NCI-H2171 (cell line): ENCODE data around the gene KLF13.
"Not testable (repeated sequence)": the region's sequence is repeated elsewhere in the genome, so short reads cannot be mapped to it uniquely, and the experiment has no call there.

ENCODE experiments used
- DNase-seq: peaks from one replicate; lab custom pipeline; 2025; lab: John Stamatoyannopoulos, UW

KLF13 gene

DNA sequence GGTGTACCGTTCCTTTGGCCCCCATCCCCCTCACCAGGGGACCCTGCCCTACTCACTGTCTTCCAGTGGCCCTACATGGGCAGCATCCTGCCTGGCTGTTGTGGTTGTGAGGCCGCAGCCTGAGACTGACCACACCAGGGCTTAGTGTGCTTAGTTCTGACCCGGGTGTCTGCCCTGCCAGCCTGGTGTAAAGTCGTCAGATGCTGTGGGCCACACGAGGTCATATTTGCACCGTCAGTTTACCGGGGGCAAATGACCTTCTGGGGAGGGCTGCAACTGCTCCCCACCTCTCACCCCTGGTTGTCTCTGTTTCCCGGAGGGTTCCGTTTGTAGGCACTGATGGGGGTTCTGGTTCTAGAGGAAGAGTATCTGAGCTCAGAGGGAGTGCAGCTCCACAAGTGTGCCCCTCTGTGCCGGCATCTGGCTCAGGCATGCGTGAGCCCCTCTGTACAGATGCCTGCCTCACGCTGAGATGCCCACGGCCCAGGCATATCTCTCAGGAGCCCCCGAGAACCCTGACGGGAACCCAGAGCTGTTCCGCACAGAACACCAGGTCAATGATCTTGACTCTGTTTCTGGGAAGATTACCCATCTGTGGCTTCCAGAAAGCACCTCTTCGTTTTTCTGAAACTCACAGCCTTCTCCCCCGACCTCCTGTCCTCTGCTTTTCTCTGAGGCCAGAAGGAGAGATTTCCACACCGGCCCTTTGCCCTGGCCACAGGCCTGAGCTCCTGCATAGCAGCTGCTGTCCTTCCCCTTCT, 19.2 kb downstream of the KLF13 start:
- no peak for DNase-seq

DNA sequence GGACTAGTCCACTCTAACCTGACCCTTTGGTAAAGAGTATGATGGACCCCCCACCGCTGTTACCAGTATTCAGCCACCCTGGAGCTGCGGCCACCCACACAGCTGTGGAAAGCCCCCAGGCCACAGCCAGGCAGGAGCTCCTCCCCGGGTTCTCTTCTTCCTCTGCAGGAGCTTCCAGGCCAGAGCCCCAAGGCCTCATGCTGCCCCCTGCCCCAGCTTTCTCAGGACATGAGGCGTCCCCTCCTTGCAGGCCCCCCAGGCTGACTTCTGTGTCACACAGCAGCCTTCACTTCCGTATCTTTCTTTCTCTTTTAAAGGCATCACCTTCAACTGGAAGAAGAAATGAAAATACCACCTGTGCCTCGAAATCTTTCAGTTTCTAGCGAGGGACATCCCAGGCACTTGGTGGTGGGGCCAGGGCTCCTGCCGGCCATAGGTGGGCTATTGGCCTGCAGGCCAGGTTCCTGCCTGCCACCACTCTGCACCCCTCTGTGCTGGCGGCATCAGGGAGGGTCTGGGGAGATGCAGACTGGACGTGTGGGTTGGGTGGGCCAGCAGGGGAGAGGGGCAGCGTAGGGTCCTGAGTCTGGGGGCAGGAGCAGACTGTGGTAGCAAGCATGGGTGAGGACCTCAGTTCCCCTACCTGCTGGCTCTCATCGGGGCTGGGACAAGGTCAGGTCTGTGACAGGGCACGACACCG, 19.9 kb downstream of the KLF13 start:
- no peak for DNase-seq

DNA sequence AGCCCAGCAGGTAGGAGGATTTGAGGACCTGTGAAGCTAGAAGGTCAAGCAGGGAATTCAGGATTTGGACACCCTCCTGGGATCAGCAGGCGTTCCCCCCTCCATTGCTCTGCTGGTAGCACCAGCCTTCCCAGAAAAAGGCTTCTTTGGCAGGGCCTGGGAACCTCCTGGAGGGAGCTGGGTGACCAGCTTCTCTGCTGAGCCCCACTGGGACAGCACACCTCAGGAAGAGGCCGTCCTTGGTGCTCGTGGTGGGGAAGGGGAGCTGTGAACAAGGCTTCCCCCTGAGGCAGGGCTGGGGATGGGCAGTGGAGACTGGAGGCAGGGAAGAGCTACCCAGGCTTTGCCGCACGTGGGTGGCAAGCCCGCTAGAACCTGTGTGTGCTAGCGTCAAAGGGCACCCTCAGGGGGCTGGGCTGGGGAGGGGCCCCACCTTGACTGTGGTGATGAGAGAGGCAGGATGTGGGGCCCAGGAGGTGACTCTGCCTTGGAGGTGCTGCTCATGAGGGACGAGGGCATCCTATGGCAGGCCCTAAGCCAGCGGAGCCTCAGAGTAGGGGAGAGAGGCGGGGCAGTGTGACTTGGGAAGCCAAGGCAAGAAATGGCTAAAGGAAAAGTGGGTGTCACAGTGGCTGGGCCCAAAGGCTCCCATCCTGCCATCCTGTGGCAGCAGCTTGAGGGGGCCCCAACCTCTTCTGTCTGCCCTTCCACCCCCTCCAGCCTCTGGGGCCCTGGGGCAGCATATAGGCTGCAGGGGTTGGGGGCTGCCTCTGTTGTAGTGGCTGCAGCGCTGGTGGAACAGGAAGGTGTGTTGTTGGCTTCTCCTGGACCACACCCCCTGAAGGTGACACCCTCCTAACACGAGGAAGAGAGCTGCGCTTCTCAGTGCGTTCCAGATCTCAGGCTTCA, 20.7 kb downstream of the KLF13 start:
- no peak for DNase-seq

DNA sequence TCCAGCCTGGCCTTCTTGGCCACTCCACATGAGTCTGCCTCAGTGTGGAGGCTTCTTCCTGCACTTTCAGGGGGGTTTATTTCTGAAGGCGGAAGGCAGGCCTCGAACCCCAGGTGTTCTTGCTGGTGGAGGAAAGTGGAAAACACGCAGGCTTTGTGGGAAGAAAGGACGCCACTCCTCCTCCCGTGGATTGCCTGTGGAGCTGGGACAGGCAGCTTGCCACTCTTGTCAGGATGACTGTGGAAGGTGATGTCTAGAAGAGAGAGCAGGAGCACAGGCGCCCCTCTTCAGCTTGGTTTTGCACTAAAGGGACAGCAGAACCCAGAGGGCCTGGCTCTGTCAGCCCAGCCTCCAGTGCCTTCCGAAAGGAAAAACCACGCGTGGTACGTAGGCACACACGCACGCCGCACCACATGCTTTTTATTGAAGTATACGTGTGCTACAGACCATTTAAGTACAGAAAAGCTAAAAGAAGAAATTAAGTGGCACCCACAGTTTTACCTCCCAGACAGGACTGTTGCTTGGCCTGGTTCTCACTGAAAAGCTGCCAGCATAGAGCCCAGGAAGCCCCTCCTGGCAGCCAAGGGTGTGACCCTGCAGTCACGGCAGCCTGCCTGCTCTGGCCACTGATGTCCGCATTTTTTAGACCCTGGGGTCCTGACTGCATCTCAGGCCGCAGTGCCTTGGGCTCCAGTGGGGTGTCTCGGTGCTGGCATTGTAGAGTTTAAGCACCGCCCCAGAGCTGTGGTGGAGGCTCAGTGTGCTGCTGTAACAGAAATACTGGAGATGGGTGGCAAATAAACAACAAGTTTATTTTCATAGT, 21.6 kb downstream of the KLF13 start:
- DNase-seq = no peak

DNA sequence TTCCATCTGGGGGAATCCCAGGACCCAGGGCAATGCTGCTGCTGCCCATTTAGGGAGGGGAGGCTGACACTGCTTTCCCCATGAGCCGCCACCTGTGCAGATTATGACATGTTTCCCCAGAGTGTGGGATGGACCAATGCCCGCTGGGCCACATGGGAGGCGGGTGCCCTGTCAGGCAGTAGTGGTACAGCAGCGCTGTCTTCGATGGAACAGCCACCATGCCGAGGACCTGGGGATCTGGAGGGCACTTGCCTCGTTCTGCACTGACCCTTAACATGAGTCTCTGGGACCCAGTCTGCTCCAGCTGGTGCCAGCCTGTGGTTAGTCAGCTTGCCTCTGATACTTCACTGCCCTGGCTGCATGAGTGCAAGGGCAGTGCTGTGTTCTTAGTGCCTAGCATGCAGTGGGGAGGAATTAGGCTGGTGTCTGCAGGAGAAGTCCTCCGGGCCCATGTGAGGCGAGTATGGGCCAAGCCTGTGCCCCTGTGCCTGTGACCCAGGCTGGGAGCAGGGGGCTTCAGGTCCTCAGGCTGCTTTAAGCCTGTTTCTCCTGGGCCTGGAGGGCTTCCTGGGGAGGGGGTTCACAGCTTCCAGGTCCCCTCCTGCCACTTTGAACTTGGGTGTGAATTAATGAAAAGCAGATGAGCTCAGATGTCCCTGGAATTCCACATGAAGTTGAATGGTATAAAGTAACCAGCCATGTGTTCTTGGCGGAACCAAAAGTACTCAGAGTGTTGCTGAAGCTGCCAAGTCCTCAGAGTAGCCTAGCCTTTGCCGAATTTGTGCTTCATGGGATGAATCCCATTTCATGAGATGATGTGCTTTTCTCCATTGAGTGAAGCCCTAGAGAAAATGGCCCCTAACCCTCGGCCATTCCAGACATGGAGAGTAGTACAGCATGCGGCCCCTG, 22.9 kb downstream of the KLF13 start:
- DNase-seq = no peak

DNA sequence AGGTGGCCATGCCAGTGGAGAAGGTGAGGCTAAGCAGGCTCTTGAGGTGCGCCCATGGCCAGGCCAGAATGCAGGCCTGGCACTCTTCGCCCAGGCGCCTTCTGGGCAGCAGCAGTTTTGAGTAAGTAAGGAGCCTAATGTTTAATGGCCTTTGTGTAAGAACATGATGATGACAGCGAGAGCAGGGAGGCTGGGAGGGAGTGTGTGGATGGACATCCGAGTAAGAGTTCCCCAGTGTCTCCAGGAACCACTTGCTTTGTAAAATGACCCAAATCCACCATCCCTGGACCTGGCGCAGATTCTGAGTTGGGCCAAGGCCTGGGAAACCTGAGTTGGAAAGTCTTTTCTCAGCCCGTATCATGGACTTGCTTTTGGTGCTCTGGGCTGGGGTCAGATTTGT, 24.1 kb downstream of the KLF13 start:
- no peak for DNase-seq

DNA sequence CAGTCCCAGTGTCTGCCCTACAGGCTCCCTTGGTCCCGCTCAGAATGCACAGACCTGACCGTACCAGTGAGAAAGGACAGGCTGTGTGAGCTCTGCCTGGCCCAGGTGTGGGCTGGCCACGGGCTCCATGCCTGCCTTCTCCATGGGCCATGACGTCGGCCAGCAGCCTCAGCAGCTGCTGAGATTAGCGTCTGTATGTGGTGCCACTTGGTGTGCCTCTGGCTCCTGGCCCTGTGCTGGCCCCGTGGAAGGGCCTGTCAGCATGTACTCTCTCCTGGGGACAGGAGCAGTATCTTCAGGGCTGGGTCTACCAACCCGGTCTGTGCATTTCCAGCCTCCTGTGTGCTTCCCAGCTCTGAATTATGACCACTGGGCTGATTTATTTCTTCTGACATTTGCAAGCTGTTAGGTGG, 25.7 kb downstream of the KLF13 start:
- no peak for DNase-seq

DNA sequence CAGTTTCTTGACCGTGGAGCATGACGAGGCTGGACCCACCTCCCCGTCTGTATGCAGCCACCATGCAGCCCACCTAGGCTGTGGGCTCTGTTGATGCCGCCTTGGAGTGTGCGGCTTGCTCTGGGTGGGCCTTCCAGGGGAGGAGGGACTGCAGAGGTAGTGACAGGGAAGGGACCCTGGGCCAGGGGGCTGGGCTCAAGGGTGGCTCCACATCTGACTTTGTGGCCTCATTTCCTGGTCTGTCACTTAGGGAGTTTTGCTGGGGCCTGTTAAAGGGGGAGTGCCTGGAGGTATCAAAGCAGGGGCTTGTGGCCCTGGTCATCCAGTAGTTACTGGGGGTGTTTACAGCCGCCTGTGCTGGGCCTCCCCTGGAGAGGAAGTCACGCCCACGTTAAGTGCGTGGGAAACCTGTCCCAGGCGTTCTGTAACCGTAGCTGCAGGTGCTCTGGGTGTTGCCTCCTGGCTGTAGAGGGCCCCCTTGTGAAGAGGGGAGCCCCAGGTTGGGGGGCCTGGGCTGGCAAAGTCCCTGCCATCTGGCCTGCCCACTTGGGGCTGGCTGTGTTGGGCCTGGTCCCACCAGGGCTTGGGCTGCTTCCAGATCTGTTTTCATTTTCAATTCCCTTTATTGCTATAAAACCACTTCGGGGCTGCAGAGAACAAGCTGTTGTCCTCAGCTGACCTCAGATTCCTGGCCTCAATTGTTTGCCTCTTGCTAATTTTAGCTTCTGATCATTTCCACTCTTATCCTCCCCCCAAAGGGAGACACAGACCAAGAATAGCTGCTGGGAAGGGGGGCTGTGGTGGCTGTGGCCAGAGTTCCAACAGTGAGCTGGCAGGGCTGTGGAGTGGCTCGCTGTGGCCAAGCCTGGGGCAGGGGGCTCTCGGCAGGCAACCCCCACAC, 26.5 kb downstream of the KLF13 start:
- peak; percentile 34 for DNase-seq

DNA sequence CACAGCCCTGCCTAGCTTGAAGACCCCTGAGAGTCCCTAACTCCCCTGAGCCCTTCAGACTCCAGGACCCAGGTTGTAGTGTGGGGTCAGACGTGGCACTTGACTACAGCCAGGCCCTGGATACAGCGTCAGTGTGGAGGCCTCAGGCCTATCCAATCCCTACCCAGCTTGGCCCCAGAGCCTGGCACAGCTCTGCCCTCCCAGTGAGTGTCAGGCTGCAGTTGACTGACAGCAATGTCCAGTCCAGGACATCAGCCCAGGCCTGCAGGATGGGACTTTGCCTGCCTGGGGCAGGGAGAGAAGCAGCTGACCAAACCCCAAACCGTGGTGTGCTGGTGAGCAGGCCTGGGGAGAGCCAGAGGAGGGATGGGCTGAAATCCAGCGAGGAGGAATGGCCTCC, 27.3 kb downstream of the KLF13 start:
- no peak for DNase-seq

DNA sequence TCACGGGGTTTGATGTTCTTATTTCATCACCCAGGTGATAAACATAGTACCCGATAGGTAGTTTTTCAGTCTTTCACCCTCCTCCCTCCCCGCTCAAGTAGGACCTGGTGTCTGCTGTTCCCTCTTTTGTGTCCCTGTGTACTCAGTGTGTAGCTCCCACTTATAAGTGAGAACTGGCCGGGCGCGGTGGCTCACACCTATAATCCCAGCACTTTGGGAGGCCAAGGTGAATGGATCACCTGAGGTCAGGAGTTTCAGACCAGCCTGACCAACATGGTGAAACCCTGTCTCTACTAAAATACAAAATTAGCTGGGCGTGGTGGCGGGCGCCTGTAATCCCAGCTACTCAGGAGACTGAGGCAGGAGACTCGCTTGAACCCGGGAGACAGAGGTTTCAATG, 29.5 kb downstream of the KLF13 start:
- DNase-seq = not testable (repeated sequence)

DNA sequence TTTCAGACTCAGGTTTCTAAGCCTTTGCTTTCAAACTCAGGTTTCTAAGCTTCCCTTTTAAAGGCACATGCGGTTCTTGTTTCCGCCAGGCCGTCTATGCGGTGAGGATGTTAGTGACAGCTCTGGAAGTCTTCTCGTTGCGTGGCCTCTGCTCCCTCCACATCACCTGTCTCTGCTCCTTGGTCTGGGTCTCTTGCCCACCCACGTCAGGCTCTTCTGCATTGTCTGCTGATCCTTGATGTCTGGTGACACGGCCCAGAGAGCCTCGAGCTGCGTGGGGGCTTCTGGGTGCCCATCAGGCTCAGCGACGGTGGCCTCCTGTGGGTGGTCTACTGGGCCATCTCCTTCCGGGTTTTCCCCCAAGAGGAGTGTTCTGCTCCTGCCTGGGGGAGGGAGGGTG, 30.5 kb downstream of the KLF13 start:
- DNase-seq = no peak

DNA sequence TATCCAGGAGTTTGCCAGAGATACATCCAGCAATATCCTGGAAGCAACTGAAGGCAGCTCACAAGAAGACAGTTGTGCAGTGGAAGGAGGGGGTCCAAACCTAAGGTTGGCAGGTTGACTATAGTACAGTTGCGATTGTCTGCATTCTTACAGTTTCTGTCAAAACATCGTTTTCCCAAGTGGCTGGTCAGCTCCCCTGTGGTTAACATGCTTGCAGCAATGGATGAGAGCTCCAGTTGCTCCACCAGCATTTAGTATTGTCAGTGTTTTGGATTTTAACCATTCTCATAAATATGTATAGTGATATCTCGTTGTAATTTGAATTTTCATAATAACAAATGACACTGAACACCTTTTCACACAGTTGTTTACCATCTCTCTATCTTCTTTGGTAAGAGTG, 31.5 kb downstream of the KLF13 start:
- DNase-seq = no peak

DNA sequence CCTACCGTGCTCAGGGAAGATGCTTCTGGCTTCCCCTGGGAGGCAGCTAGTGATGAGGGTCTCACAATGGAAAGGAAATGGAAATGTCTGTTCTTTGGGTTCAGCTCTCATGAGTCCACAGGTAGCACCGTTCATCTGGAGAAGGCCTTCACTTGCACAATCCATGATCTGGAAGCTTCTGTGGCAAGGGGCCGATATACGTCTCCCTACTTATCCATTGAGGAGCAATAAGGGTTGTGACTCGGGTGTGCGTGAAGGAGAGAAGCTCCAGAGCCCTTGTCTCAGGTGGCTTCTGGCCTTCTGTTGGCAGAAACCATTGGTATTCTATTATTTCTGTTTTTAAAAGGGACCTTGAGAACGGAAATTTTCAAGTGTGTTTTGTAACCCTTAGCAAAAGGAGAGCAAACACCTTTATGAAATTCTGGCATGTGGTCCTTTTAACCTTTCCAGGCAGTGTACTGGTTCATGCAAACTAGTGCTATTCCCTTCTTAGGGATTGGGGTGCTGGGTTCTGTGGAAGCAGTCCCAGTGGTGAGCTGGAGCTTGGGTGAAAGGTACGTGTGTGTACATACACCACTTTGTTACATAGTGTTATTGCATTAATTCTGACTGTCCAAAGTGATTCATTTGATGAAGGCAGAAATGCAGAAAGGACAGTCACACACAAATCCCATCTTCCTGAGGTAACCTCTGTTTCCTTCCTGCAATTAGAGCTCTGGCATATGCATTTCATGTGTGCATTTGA, 32.5 kb downstream of the KLF13 start:
- no peak for DNase-seq

DNA sequence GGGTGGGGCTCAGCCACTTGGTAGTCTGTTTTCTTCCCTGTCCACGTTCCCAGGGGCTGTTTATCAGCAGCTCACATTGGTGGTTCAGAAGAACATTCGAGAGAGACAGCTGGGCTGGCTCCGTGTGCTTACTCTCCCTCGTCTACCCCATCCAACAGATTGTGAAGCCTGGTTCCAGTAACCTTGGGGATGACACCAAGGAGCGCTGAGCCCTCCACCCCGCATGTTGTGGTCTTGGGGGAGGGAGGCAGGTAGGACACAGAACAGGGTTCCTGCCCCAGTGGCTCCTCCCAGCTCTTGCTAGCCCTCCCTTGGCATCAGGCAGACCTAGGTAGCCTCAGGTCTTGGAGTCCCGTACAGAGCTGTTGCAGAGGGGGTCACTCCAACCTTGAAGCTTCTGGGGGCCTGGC, 33.1 kb downstream of the KLF13 start:
- DNase-seq = no peak

DNA sequence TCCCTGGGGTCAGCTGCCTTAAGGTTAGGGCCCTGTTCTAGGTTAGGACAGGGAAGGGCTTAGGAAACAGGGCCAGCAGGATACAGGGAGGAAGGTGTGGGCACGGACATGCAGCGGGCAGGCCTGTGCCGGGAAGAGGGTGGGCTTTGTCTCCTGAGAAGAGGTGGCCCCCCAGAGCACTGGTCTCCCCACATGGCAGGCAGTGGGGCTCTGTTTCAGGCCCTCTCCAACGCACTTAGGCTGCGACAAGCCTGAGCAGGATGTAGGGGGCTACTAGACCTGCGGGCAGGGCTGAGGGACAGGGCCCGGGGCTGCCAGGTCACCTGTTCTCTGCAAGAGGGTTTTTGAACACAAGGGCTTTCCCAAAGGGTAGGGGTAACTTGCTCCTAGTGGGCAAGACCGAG, 33.5 kb downstream of the KLF13 start:
- no peak for DNase-seq

DNA sequence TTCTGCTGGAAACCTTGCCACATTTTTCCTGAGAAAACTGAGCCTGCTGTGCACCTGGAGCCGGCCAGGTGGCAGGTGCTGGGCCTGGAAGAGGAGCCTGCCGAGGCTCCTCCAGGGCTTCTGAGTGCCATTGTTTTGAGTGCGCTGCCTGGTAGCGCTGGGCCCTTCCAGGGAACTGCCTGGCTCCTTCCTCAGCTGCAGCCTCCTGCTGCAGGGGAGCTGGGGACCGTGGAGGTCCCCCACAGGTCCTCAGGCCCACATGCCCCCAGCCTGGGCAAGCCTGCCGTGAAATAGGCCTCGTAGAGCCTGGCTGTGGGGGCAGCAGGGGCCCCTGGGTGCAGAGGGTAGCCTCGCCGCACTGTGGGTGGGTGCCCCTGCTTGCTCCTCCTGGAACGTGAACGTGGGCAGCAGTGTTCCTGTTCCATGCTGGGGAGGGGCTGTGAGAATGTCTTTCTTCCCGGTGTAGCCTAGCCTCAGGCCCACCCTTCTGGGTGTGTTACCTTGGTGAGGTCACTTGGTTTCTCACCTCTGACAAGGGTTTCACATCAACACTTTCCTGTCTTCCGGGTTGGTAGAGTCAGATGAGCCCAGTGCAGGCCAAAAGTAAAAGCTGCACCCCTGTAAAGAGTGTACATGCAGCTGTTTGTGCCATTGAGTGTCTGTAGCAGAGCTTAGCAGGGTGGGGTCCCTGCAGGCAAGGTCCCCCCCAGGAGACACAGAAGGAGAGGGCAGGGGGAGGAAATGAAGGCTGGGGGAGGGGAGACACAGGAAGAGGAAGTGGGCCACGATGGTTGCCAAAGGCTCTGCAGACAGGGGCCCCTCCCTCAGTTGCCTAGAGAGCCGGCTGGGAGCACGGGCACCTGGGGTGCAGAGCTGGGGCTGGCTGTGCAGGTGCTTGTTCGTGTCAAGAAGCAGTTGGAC, 34.5 kb downstream of the KLF13 start:
- DNase-seq = peak; percentile 75

DNA sequence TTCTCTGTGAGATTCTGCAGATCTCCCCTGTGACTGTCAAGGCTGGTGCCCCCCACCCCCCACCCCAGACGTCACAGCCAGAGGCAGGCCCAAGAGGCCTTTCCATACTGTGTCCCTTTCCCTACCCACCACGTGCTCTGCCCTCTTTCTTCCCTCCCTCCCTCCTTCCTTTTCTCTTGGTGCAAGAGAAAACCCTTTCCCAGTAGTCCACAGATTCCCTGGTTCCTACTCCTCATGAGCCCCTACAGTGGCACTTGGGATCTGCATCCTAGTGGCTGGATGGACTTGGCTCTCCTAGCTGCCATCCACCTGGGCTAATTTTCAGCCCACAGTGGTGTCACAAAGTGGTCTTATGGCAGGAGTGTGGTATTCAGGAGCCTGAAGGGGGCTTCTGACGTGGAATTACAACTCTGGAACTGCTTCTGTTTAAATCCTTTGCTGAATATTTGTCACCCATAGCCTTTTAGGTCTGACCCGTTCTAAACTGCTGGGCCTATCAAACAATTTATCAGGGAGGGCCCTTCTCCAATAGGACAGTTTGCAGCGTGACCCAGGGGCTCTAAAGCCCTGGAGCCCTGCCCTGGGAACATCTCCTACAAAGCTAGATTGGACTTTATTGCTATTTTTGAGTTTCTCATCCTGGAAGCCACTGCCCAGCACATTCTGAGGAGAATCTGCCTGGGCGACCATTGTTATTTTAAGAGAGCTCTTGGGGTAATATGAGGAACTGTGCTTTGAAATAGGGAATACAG, 35.3 kb downstream of the KLF13 start:
- no peak for DNase-seq
